K562 (cell line): Measurements from ENCODE around the gene PGAP2. TPM values are rescaled to one million over a fixed set of nuclear protein-coding genes. Genes with fewer than 3 reads are reported as not detected.
A peak's percentile ranks its signal among the peaks of the same experiment; 100 is the strongest.

Experiments
- ARID4B ChIP-seq: sonication (generic); formaldehyde crosslinking; IDR thresholded peaks from 2 replicates; pipeline ENCODE4 v1.8.0; 2022; ENCODE audit warnings: mild to moderate bottlenecking, missing genetic modification reagents
- CREB3L1 ChIP-seq: fragments of 450-650 bp; IDR thresholded peaks from 2 replicates; pipeline ENCODE4 v1.6.1; 2014; ENCODE audit warnings: low read depth, mild to moderate bottlenecking, moderate library complexity, borderline replicate concordance
- ELK3 ChIP-seq: fragments of 450-650 bp; formaldehyde crosslinking; IDR thresholded peaks from 2 replicates; pipeline ENCODE4 v1.4.0; 2020; ENCODE audit warnings: mild to moderate bottlenecking
- EP300 ChIP-seq: IDR thresholded peaks from 2 replicates; pipeline ENCODE4 v1.6.1; 2012; ENCODE audit warnings: low read length, improper control_type of control experiment
- FOXP1 ChIP-seq: sonication (generic); formaldehyde crosslinking; IDR thresholded peaks from 2 replicates; pipeline ENCODE4 v1.8.0; 2022; ENCODE audit warnings: mild to moderate bottlenecking, missing genetic modification reagents
- GTF2F1 ChIP-seq: IDR thresholded peaks from 2 replicates; pipeline ENCODE4 v1.6.1; 2011; ENCODE audit warnings: low read depth, low read length, improper control_type of control experiment
- HMGXB4 ChIP-seq: sonication (generic); formaldehyde crosslinking; IDR thresholded peaks from 2 replicates; pipeline ENCODE4 v1.8.1; 2023; ENCODE audit warnings: mild to moderate bottlenecking, missing genetic modification reagents
- POLR2H ChIP-seq: IDR thresholded peaks from 2 replicates; pipeline ENCODE4 v1.6.1; 2016; ENCODE audit warnings: missing genetic modification characterization, low read depth, mild to moderate bottlenecking, control low read depth, missing compliant biosample characterization, moderate library complexity
- THRB ChIP-seq: fragments of 450-650 bp; formaldehyde crosslinking; conservative IDR thresholded peaks from 2 replicates; pipeline ENCODE4 v1.4.0; 2022; ENCODE audit warnings: mild to moderate bottlenecking, missing genetic modification characterization
- ZFP36 ChIP-seq: fragments of 150-350 bp; IDR thresholded peaks from 2 replicates; pipeline ENCODE4 v1.6.1; 2018; ENCODE audit warnings: low read length, low read depth; ENCODE audit not compliant: partially characterized antibody
- ZNF165 ChIP-seq: fragments of 250-450 bp; sonication (Bioruptor Pico); IDR thresholded peaks from 2 replicates; pipeline ENCODE4 v1.4.0; 2020; ENCODE audit warnings: borderline replicate concordance
- ZNF224 ChIP-seq: sonication (generic); formaldehyde crosslinking; IDR thresholded peaks from 2 replicates; pipeline ENCODE4 v1.8.0; 2022; ENCODE audit warnings: mild to moderate bottlenecking, missing genetic modification reagents
- ZNF3 ChIP-seq: fragments of 250-450 bp; sonication (Bioruptor Pico); IDR thresholded peaks from 2 replicates; pipeline ENCODE4 v1.5.0; 2021; ENCODE audit warnings: mild to moderate bottlenecking, moderate library complexity
- ZNF655 ChIP-seq: fragments of 250-450 bp; sonication (Bioruptor Pico); IDR thresholded peaks from 2 replicates; pipeline ENCODE4 v1.5.0; 2021
- ZNF77 ChIP-seq: fragments of 250-450 bp; sonication (Bioruptor Pico); IDR thresholded peaks from 2 replicates; pipeline ENCODE4 v1.5.0; 2020
- polyA plus RNA-seq, 8 experiments: library from polyadenylated mRNA; depleted of rRNA in 4 of 8; stranded (reverse) in 5 of 8; unstranded in 3 of 8; fragments of >200 nt; fragmentation: Nextera tagmentation in 2 of 8; fragmentation: Illumina TruSeq in 1 of 8; extraction: Ambion mirVana in 2 of 8; extraction: Trizol in 1 of 8; gene quantifications; 2 replicates each; pipeline versions ENCODE4 v1.2.1 to v1.2.3, GENCODE V29; 2011 to 2014; ENCODE audit warnings: inconsistent platforms in 1 of 8, missing spikeins in 1 of 8
- total RNA-seq, 7 experiments: library from RNA; depleted of rRNA in 6 of 7; stranded (reverse); fragments of >200 nt in 6 of 7; fragmentation: Illumina TruSeq in 2 of 7; extraction: Trizol in 2 of 7; gene quantifications; 2 replicates each; pipeline versions ENCODE4 v1.2.1 to v1.2.3, GENCODE V29; 2011 to 2021; ENCODE audit warnings: low replicate concordance in 1 of 7

PGAP2 gene
- total and polyA plus RNA-seq, 9 of the 15 experiments (the other 6 are each of a cell fraction or from before 2014, with no cell fraction given) = 17.9 to 47.2 (median 33.7) TPM

- TF ChIP-seq ARID4B (CRISPR knock-in tag) (0 out of 2 replicates have a peak, but pooled peaks have one; percentile 34), ZFP36 (no peak), THRB (CRISPR knock-in tag) (no peak; the same call in 1 of the 2 replicates), EP300 (peak; percentile 97), POLR2H (tag) (peak; percentile 67), GTF2F1 (no peak), ZNF655 (CRISPR knock-in tag) (no peak), ZNF165 (CRISPR knock-in tag) (no peak), FOXP1 (CRISPR knock-in tag) (0 out of 2 replicates have a peak, but pooled peaks have one; percentile 28), HMGXB4 (CRISPR knock-in tag) (0 out of 2 replicates have a peak, but pooled peaks have one; percentile 49), CREB3L1 (peak; percentile 41; the same call in 1 of the 2 replicates), ZNF224 (CRISPR knock-in tag) (no peak), ELK3 (CRISPR knock-in tag) (no peak; the same call in 1 of the 2 replicates), ZNF77 (CRISPR knock-in tag) (no peak), ZNF3 (CRISPR knock-in tag) (peak; percentile 79; the same call in 1 of the 2 replicates)
These were observed 26.5 kb downstream of the PGAP2 start (continued) for GRCh38 chr11:3834664-3835461.
